Measurements from ENCODE around the gene CKB. TPM values are rescaled to one million over a fixed set of nuclear protein-coding genes. Genes with fewer than 3 reads are reported as not detected.

Gene CKB
- total and polyA plus RNA-seq, 2 donors (not counting 1 experiment from before 2014, with no cell fraction given): 3.1 to 4.7 TPM

DNA sequence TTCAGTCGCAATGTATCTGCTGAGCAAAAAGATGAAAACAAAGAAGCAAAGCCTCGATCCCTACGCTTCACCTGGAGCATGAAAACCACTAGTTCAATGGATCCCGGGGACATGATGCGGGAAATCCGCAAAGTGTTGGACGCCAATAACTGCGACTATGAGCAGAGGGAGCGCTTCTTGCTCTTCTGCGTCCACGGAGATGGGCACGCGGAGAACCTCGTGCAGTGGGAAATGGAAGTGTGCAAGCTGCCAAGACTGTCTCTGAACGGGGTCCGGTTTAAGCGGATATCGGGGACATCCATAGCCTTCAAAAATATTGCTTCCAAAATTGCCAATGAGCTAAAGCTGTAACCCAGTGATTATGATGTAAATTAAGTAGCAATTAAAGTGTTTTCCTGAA, 19.8 kb downstream of the CKB start:
- ATAC-seq (ENCODE audit: low read depth) (no peak), DNase-seq (no peak)
- Histone ChIP-seq H2AFZ (ENCODE audit: insufficient read depth, low read depth, low read length, poor library complexity, severe bottlenecking) (no peak overlapping the region), H3K4me1 (ENCODE audit: control insufficient read depth in 2 of 2, insufficient read depth in 2 of 2, low read length in 2 of 2) (no peaks in the 10 kb centered on the region), H4K20me1 (ENCODE audit: control insufficient read depth, insufficient read depth, low read length, poor library complexity, severe bottlenecking) (peaks cover 10% of the 10 kb centered on the region), H3K9ac (ENCODE audit: low read length) (no peak overlapping the region), H3K4me2 (replicated peaks; ENCODE audit: low read depth, low read length, poor library complexity, severe bottlenecking) (no peak overlapping the region), H3K79me2 (ENCODE audit: control insufficient read depth, insufficient read depth, low read length) (no peaks in the 10 kb centered on the region), H3K27me3 (replicated peaks in 1 of 4; ENCODE audit: control extremely low read depth in 1 of 4, control insufficient read depth in 3 of 4, insufficient read depth in 4 of 4, low read length in 3 of 4) (no peaks in the 10 kb centered on the region), H3K9me3 (ENCODE audit: control extremely low read depth in 1 of 3, control insufficient read depth in 2 of 3, insufficient read depth in 1 of 3, low read length in 2 of 3) (no peaks in the 10 kb centered on the region), H3K36me3 (replicated peaks in 1 of 2; ENCODE audit: control extremely low read depth in 1 of 2, control insufficient read depth in 1 of 2, extremely low read depth in 1 of 2, insufficient read depth in 2 of 2, low read length in 1 of 2) (peaks cover 0 to 60% of the 10 kb centered on the region in 2 experiments), H3K4me3 (ENCODE audit: control extremely low read depth in 1 of 5, extremely low read depth in 1 of 5, insufficient read depth in 1 of 5, low read depth in 2 of 5, low read length in 4 of 5) (no peak overlapping the region), H3K27ac (ENCODE audit: low read length in 2 of 2) (no peak overlapping the region)
- TF ChIP-seq EZH2 (IDR thresholded peaks at IDR 0.05; ENCODE audit: borderline replicate concordance, insufficient read depth, low read depth, low read length, poor library complexity, severe bottlenecking): no peak
- TF ChIP-seq, protein P1, sequence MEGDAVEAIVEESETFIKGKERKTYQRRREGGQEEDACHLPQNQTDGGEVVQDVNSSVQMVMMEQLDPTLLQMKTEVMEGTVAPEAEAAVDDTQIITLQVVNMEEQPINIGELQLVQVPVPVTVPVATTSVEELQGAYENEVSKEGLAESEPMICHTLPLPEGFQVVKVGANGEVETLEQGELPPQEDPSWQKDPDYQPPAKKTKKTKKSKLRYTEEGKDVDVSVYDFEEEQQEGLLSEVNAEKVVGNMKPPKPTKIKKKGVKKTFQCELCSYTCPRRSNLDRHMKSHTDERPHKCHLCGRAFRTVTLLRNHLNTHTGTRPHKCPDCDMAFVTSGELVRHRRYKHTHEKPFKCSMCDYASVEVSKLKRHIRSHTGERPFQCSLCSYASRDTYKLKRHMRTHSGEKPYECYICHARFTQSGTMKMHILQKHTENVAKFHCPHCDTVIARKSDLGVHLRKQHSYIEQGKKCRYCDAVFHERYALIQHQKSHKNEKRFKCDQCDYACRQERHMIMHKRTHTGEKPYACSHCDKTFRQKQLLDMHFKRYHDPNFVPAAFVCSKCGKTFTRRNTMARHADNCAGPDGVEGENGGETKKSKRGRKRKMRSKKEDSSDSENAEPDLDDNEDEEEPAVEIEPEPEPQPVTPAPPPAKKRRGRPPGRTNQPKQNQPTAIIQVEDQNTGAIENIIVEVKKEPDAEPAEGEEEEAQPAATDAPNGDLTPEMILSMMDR (IDR thresholded peaks at IDR 0.05): no peak
- WGBS (ENCODE audit: insufficient coverage): 91% methylated on average over 14 of the region's 18 CpGs
- intact Hi-C loops (cut with micrococcal nuclease): no loop called here
- Mint-ChIP-seq H3K9me3 (ENCODE audit: insufficient read depth) (no peaks in the 10 kb centered on the region), H3K4me3 (no peak overlapping the region), H3K4me1 (peaks cover 8% of the 10 kb centered on the region), H3K27me3 (no peaks in the 10 kb centered on the region), H3K27ac (no peak overlapping the region)
- ChIA-PET POLR2A (no interaction called here), CTCF (interaction anchor here (1.0 to 1.7 kb wide), 5 partner anchors 14 to 54 kb away, joined by 3 to 8 read pairs (median 3); no protein-coding TSS in a partner anchor)

DNA sequence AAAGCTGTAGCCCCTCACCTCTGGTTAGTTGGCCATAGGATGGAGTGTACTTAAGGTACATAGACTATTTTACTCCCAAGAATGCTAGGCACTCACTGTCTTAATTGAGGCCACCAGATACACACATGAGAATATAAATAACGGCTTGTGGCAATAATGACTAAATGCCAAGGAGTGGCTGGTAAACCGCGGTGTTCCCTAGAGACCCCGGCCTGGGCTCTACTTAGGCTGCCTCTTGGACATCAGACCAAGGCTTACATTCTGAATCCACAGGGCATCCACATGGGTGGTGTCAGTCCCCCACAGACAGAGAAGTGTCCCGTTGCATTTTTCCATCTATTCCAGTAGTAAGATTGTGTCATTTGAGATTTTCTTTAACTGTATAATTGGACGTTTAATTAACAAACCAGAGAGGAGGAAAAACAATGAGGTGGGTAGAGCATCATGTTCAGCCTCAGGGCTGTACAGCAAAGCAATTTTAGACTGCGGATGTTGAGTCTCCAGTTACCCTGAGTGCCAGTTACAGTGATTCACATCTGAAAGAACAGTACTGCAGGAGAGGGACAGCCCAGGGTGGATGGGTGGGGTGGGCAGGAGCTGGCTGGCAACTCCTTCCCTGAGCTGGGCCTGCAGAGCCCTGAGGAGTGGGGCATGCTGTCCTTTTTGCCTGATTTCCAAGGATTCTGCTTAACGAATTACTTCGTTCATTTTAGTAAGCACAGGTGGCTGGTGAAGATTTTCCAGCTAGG, 20.5 kb downstream of the CKB start:
- Histone ChIP-seq H3K27me3 (replicated peaks in 1 of 4; ENCODE audit: control extremely low read depth in 1 of 4, control insufficient read depth in 3 of 4, insufficient read depth in 4 of 4, low read length in 3 of 4) (no peaks in the 10 kb centered on the region), H3K4me2 (replicated peaks; ENCODE audit: low read depth, low read length, poor library complexity, severe bottlenecking) (no peak overlapping the region), H3K4me3 (ENCODE audit: control extremely low read depth in 1 of 5, extremely low read depth in 1 of 5, insufficient read depth in 1 of 5, low read depth in 2 of 5, low read length in 4 of 5) (no peak overlapping the region), H4K20me1 (ENCODE audit: control insufficient read depth, insufficient read depth, low read length, poor library complexity, severe bottlenecking) (peaks cover 10% of the 10 kb centered on the region), H3K27ac (ENCODE audit: low read length in 2 of 2) (no peak overlapping the region), H2AFZ (ENCODE audit: insufficient read depth, low read depth, low read length, poor library complexity, severe bottlenecking) (no peak overlapping the region), H3K9ac (ENCODE audit: low read length) (no peak overlapping the region), H3K4me1 (ENCODE audit: control insufficient read depth in 2 of 2, insufficient read depth in 2 of 2, low read length in 2 of 2) (no peaks in the 10 kb centered on the region), H3K79me2 (ENCODE audit: control insufficient read depth, insufficient read depth, low read length) (no peaks in the 10 kb centered on the region), H3K36me3 (replicated peaks in 1 of 2; ENCODE audit: control extremely low read depth in 1 of 2, control insufficient read depth in 1 of 2, extremely low read depth in 1 of 2, insufficient read depth in 2 of 2, low read length in 1 of 2) (peaks cover under 1 to 60% of the 10 kb centered on the region in 2 experiments), H3K9me3 (ENCODE audit: control extremely low read depth in 1 of 3, control insufficient read depth in 2 of 3, insufficient read depth in 1 of 3, low read length in 2 of 3) (no peaks in the 10 kb centered on the region)
- DNase-seq (no peak), ATAC-seq (ENCODE audit: low read depth) (no peak)
- no peak overlapping the region for H3K27ac Mint-ChIP-seq
- no peak overlapping the region for H3K4me3 Mint-ChIP-seq
- TF ChIP-seq, protein P1 (IDR thresholded peaks at IDR 0.05): no peak
- TF ChIP-seq EZH2 (IDR thresholded peaks at IDR 0.05; ENCODE audit: borderline replicate concordance, insufficient read depth, low read depth, low read length, poor library complexity, severe bottlenecking): no peak
- intact Hi-C loops (cut with micrococcal nuclease): no loop called here
- H3K27me3 Mint-ChIP-seq: no peaks in the 10 kb centered on the region
- ChIA-PET POLR2A (no interaction called here), CTCF (interaction anchor here (0.8 to 2.3 kb wide), 7 partner anchors 9 to 45 kb away, joined by 3 to 18 read pairs (median 3); no protein-coding TSS in a partner anchor)
- H3K4me1 Mint-ChIP-seq: peaks cover 8% of the 10 kb centered on the region
- WGBS (ENCODE audit: insufficient coverage): 78% methylated on average over 5 of the region's 9 CpGs
- no peaks in the 10 kb centered on the region for H3K9me3 Mint-ChIP-seq (ENCODE audit: insufficient read depth)
